ENCODE data around the gene CD1C. TPM values are rescaled to one million over a fixed set of nuclear protein-coding genes. Genes with fewer than 3 reads are reported as not detected.

The CD1C gene
- total and polyA plus RNA-seq, 7 donors, result 0.06 to 0.47 (median 0.17) TPM; not detected in 3

GRCh38 chr1:158311066-158311465, 21.3 kb downstream of the CD1C start:
- no peak for DNase-seq
- TF ChIP-seq, protein P1, sequence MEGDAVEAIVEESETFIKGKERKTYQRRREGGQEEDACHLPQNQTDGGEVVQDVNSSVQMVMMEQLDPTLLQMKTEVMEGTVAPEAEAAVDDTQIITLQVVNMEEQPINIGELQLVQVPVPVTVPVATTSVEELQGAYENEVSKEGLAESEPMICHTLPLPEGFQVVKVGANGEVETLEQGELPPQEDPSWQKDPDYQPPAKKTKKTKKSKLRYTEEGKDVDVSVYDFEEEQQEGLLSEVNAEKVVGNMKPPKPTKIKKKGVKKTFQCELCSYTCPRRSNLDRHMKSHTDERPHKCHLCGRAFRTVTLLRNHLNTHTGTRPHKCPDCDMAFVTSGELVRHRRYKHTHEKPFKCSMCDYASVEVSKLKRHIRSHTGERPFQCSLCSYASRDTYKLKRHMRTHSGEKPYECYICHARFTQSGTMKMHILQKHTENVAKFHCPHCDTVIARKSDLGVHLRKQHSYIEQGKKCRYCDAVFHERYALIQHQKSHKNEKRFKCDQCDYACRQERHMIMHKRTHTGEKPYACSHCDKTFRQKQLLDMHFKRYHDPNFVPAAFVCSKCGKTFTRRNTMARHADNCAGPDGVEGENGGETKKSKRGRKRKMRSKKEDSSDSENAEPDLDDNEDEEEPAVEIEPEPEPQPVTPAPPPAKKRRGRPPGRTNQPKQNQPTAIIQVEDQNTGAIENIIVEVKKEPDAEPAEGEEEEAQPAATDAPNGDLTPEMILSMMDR (IDR thresholded peaks at IDR 0.05), result no peak
- no peak for ATAC-seq
- H3K27ac ChIP-seq, result no peak overlapping the region
- no peaks in the 10 kb centered on the region for H3K4me1 ChIP-seq
- no peaks in the 10 kb centered on the region for H3K27me3 ChIP-seq (ENCODE audit: insufficient read depth in 3 of 3, low read length in 2 of 3)
- intact Hi-C loops (cut with DNase I), result no loop called here
- H3K36me3 ChIP-seq (ENCODE audit: insufficient read depth in 1 of 2, low read depth in 1 of 2), result no peaks in the 10 kb centered on the region
- 61 to 72% (median 65%) methylated on average over 2 of the region's 2 CpGs for WGBS, 3 donors
- no peak overlapping the region for H3K4me3 ChIP-seq
- peaks cover 20% of the 10 kb centered on the region for H3K9me3 ChIP-seq

DNA sequence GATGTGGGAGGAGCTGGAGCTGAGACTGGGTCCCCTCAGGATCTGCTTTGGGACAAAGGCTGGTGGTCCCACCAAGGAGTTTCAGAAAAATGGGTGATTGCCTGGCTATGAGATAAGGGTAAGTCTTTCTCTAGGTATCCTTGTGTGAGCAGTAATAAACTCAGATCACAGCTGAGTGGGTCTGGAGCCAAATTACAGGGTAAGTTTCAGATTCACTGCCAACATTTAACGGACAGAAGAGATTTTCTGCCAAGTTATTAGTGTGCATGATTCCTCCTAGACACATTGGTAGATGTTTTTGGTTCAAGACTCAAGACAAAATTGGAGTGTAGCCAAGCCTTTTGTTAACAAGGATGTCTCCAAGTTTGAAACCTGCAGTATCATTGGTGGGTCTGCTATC, 34.1 kb downstream of the CD1C start:
- Histone ChIP-seq H3K36me3 (ENCODE audit: insufficient read depth in 1 of 2, low read depth in 1 of 2) (no peaks in the 10 kb centered on the region), H3K27ac (no peak overlapping the region), H3K27me3 (ENCODE audit: insufficient read depth in 3 of 3, low read length in 2 of 3) (no peaks in the 10 kb centered on the region), H3K4me1 (no peaks in the 10 kb centered on the region), H3K4me3 (no peak overlapping the region), H3K9me3 (peaks cover 2% of the 10 kb centered on the region)
- DNase-seq, result no peak
- 43 to 54% (median 47%) methylated on average over 1 of the region's 1 CpG for WGBS, 3 donors
- intact Hi-C loops (cut with DNase I), result no loop called here
- TF ChIP-seq, protein P1 (IDR thresholded peaks at IDR 0.05), result no peak
- ATAC-seq, result no peak

DNA sequence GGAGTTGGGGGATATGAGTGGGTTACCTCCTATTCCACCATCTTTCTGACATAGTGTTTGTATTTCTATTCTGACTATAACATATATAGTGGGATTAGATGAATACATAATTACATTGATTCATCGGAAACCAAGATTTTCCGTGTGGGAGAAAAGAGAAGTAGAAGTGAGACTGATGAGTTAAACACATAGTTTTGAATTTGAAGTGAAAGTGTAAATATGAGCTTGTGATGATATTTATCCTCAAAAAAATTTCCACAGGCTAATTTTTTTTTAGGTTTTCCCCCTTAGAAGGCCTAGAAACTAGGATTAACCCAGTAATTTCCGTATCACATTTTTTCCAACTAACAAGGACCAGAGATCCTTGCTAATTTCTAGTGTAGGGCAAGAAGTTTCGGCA, 34.7 kb downstream of the CD1C start:
- Histone ChIP-seq H3K36me3 (ENCODE audit: insufficient read depth in 1 of 2, low read depth in 1 of 2) (no peaks in the 10 kb centered on the region), H3K27me3 (ENCODE audit: insufficient read depth in 3 of 3, low read length in 2 of 3) (no peaks in the 10 kb centered on the region), H3K4me1 (no peaks in the 10 kb centered on the region), H3K27ac (no peak overlapping the region), H3K9me3 (peaks cover 2% of the 10 kb centered on the region), H3K4me3 (no peak overlapping the region)
- WGBS, 3 donors, result 78 to 84% (median 84%) methylated on average over 4 of the region's 4 CpGs
- TF ChIP-seq, protein P1 (IDR thresholded peaks at IDR 0.05), result no peak
- DNase-seq (no peak), ATAC-seq (no peak)
- intact Hi-C loops (cut with DNase I), result no loop called here

- DNase-seq (no peak), ATAC-seq (no peak)
- H3K36me3 ChIP-seq (ENCODE audit: insufficient read depth in 1 of 2, low read depth in 1 of 2), result no peaks in the 10 kb centered on the region
- peaks cover 2% of the 10 kb centered on the region for H3K9me3 ChIP-seq
- H3K4me1 ChIP-seq, result no peaks in the 10 kb centered on the region
- TF ChIP-seq, protein P1 (IDR thresholded peaks at IDR 0.05), result no peak
- intact Hi-C loops (cut with DNase I), result no loop called here
- H3K4me3 ChIP-seq, result no peak overlapping the region
- no peak overlapping the region for H3K27ac ChIP-seq
- H3K27me3 ChIP-seq (ENCODE audit: insufficient read depth in 3 of 3, low read length in 2 of 3), result no peaks in the 10 kb centered on the region
Measured at GRCh38 chr1:158327481-158327880, 37.8 kb downstream of the CD1C start.

DNA sequence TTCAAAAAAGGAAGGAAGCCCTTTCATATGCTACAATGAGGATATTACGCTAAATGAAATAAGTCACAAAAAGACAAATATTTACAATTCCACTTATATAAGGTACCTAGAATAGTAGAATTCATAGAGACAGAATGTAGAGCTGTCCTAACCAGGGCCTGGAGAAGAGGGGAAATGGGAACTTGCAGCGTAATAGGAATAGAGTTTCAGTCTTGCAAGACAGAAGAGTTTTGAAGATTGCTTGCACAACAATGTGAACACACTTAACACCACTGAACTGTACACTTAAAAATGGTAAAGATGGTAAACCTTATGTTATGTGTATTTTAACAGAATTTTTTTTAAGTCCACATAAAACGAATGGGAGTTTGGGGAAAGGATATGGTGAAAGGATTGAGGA, 38.7 kb downstream of the CD1C start:
- TF ChIP-seq, protein P1 (IDR thresholded peaks at IDR 0.05), result no peak
- intact Hi-C loops (cut with DNase I), result no loop called here
- 85 to 89% (median 88%) methylated on average over 3 of the region's 3 CpGs for WGBS, 3 donors
- DNase-seq (no peak), ATAC-seq (no peak)
- H3K27ac ChIP-seq, result no peak overlapping the region
- H3K4me3 ChIP-seq, result no peak overlapping the region
- peaks cover 2% of the 10 kb centered on the region for H3K9me3 ChIP-seq
- no peaks in the 10 kb centered on the region for H3K4me1 ChIP-seq
- no peaks in the 10 kb centered on the region for H3K36me3 ChIP-seq (ENCODE audit: insufficient read depth in 1 of 2, low read depth in 1 of 2)
- no peaks in the 10 kb centered on the region for H3K27me3 ChIP-seq (ENCODE audit: insufficient read depth in 3 of 3, low read length in 2 of 3)

Measured in psoas muscle (tissue), 8 donors.